GM19239 (cell line): ENCODE results near the gene HOXD12.

Experiments used
- DNase-seq: peaks from one replicate; pipeline ENCODE4 v3.0.0; 2011; ENCODE audit warnings: low spot score; ENCODE audit not compliant: insufficient read length
- FAIRE-seq: peaks from 2 replicates; lab custom pipeline; 2011; peaks lifted over from hg19 to GRCh38; lab: Jason Lieb, UNC

HOXD12 gene

GRCh38 chr2:176104316-176105077 lies 4.9 kb downstream of the HOXD12 start:
- FAIRE-seq (no peak), DNase-seq (no peak)

DNA sequence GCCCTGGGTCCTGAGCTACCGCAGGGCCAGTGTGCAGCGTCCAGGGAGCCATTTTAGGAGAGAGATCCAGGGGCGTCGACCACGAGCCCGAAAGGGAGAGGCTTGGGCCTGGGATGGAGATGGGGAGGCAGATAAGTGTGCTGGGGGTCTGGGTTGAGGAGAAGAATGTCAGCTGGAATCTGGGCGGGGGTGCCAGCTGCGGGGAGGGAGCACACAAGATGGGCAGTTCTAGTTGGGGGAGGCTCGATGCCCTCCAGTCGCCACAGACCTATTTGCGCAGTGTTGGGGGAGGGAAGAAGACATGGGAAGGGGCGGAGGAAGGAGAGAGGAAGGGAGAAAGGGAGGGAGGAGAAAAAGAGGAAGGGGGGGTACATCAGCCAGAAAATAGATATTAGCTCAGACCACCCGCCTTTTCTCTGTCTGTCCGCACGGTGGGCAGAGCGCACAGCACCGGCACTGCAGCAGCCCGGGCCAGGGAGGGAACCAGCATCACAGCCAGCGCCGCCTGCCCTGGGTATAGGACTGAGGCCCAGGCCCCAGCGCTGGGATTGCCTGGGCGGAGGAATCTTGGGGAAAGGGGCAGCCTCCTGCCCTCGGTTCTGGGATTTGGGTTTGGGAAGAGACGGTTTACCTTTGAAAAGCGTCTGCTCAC lies 5.6 kb downstream of the HOXD12 start:
- FAIRE-seq (no peak), DNase-seq (no peak)

DNA sequence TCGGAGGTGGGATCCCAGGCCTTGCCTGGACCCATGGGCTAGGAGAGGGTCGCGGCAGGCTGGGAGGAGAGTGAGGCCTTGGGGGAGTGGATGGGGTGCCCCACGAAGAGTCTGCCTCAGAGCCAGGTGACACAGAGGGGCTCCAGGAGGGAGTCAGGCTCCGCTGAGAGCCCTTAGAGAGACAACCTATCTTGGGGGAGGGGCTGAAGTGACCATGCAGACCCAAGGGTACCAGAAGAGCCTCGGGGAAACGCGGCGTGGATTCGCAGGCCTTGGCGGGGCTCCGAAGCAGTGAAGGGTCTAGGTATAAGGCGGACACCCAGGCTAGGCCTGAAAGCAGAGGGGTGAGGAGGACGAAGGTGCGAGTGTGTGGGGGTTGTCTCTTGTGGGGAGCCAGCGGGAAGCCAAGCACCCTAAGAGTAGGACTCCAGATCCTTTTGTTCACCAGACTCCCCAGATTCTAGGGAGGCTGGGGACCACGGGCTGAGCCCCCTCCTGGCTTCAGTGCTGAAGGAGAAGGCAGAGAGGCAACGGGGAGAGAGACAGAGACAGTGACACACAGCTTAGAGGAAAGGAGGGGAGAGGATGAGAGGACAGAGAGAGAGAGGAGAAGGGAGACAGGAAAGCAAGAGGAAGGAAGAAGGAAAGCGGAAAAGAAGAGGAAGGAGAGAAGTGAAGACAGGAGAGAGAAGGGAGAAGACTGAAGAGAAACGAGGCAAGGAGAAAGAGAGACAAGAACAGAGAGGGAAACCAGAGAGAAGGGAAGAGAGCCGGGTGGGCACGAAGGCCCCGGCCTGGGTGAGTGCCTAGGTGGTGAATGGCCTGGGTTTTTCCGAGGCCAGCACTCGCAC lies 6.4 kb downstream of the HOXD12 start:
- FAIRE-seq = no peak
- no peak for DNase-seq

DNA sequence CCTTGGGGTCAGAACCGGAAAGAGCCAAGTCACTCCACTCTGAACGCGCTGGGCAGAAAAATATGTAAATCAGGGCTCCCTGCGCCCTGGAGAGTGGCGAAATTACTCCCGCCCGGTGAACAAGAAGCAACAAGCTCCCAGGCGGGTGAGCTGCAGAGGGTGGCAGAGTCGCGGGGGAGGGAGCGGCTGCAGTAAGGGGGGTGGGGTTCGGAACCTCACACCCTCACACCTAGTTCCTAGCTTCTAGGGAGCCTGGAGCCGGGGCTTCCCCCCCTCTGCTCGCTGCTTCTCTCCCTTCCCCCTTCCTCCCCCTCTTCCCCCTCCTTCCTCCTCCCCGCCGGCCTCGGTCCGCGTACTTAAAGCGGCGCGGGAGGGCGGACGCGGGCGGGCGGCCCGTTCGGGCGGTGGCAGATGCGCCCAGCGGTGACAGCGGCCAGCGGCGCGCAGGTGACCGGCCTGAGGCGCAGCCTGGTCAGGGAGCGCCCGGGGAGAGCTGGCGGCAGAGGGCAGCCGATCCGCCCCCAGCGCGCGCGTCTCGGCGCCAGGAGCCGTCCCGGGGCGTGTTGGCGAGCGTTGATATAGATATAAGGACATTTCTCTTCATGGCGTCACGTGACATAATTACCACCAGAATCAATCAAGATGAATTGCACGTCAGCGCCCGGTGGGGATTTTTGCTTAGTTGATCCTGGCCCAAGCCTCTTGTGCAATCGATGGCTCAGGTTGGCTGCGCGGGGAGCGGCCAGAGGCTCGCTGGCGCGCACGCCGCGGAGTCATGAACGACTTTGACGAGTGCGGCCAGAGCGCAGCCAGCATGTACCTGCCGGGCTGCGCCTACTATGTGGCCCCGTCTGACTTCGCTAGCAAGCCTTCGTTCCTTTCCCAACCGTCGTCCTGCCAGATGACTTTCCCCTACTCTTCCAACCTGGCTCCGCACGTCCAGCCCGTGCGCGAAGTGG lies 7.3 kb downstream of the HOXD12 start, which contains the start of gene HOXD11:
Gene HOXD11, plus strand, starts transcription at position 700 of the 959 bp plus-strand sequence. Its CDS starts 76 bp downstream, at position 776.
- no peak for DNase-seq
- FAIRE-seq = no peak

DNA sequence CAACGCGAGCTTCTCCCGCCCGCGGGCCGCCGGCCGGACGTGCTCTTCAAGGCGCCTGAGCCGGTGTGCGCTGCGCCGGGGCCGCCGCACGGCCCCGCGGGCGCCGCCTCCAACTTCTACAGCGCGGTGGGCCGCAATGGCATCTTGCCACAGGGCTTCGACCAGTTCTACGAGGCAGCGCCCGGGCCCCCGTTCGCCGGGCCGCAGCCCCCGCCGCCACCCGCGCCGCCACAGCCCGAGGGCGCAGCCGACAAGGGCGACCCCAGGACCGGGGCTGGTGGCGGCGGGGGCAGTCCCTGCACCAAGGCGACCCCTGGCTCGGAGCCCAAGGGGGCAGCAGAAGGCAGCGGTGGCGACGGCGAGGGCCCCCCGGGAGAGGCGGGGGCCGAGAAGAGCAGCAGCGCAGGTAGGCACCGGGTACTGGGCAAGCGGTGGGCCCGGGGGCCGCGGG lies 8.2 kb downstream of the HOXD12 start:
- FAIRE-seq (no peak), DNase-seq (no peak)

DNA sequence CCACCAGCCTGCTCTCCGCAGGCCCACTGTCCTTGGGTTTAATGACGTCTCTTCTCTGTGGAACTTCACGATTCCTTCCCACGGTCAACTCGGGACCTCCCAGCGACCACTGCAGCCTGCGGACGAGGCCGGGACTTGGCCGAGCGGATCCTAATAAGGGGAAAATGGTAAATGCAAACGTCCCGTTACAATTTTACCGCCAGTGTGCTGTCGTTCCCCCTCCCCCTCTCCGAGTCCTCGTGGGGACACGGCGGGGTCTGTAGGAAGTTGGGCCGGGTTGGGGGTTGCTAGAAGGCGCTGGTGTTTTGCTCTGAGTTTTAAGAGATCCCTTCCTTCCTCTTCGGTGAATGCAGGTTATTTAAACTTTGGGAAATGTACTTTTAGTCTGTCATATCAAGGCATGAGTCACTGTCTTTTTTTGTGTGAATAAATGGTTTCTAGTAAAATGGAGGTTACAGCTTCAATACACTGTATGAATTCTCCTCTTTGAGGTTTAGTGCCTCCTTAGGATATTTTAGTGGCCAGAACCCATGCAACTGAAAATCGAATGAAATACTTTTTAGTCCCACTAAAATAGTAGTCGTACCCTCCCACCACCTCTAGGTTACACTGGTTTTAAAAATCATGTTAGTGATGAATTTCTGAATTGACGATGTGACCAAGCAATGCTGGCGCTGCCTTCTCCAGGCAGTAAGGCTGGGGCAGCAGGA lies 9.8 kb downstream of the HOXD12 start:
- FAIRE-seq = no peak

DNA sequence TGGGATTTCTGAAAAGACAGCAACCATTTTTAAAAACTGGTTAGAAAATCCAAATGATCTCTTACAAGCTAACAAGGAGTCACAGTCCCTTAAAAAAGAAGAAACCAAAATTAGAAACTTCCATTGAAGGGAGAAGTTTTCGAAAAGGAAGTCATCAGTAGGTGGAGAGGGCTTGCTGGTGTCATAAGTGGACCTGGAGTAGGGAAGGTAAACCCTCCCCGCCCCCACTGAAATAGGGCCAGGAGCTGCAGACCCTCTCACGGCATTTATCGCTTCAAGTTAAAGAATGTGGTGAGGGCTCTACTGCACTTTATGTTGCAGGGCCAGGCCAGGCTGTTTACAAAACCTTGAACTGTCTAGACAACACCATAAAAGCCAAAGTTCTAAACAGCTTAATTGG lies 10.4 kb downstream of the HOXD12 start:
- DNase-seq (no peak), FAIRE-seq (no peak)

More for the DNA sequence above, 9.8 kb downstream of the HOXD12 start:
- DNase-seq = no peak

GRCh38 chr2:176110415-176111308 lies 11.1 kb downstream of the HOXD12 start:
- DNase-seq (no peak), FAIRE-seq (no peak)

DNA sequence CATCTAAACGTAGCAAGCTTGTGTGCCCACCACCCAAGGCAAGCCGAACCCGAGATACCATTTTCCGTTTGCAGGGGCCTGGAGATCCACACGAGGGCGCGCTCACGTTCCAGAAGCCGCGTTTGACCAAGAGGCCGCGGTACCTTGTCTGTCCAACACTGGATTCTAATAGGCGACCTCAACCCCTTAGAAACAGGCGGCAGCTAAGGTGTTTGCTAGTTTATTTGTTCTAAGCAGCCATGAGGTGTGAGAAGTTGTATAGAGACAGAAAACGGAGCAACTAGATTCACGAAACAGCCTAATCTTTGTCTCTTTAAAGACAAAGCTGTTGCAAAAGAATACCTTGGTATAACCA lies 11.7 kb downstream of the HOXD12 start:
- DNase-seq = no peak
- FAIRE-seq = no peak

DNA sequence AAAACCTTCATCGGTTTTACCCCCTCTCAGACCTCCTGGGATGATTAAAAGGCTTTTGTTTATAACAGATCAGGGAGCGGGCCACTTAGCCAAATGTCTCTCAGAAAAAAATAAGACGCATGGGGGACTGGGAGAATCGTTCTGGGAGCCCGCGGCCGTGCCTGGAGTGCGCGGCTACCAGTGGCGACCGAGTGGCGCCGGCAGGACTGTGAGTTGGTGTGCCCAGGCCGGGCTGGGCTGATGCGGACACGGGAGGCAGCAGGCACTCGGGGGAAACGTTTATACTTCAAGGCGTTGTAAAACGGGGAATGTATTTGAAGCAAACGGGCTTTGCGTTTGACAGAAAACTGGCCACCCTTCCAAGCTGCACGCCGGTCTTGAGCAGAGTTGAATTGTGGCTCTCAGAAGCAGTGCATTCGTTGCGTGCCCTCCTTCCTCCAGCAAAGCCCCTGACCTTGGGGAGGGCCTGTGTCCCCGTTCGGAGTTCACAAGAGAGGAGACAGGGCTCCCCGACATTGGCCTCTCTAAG lies 12.3 kb downstream of the HOXD12 start:
- DNase-seq (no peak), FAIRE-seq (no peak)

DNA sequence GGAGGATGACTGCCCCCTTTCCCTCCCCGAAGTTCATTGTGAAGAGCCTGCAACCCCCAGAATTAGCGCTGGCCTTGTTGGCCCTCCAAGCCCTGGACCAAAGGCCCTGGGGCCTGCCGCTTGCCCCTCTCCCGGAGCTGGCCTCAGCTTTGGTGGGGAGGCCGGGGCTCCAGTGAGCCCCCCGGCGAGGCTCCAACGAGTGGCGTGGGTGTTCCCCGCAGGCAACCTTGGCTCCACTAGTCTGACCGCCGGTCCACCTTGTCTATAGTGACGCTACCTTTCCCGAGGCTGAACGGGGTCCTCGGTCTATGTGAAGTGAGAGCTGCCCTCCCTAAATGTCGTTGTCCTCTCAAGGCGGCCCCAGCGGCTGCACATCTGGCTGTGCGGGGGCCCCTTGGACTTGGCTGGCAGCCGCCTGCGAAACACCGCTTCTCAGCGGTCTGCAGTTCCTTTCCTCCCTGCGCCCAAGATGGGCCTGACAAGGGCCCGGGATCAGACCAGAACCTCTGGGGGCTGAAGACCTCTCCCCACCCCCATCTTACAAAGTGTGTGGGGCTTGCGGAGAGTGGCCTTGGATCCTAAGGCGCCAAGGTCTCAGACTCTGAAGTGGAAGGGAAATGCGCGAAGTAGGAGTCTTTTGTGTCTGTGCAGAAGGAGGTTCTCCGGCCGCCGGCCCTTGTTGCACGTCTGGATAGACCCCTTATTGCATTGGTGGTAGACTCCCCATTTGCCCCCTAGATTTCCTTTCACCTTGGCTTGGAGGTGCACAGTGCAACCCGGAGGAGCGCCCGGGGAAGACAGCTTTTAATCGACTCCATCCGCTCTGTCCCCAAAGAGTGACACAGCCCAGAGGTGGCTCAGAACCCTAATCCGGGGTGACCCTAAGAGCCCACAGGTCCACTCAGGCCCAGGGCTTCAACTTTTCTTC lies 13.0 kb downstream of the HOXD12 start:
- DNase-seq = no peak
- no peak for FAIRE-seq

DNA sequence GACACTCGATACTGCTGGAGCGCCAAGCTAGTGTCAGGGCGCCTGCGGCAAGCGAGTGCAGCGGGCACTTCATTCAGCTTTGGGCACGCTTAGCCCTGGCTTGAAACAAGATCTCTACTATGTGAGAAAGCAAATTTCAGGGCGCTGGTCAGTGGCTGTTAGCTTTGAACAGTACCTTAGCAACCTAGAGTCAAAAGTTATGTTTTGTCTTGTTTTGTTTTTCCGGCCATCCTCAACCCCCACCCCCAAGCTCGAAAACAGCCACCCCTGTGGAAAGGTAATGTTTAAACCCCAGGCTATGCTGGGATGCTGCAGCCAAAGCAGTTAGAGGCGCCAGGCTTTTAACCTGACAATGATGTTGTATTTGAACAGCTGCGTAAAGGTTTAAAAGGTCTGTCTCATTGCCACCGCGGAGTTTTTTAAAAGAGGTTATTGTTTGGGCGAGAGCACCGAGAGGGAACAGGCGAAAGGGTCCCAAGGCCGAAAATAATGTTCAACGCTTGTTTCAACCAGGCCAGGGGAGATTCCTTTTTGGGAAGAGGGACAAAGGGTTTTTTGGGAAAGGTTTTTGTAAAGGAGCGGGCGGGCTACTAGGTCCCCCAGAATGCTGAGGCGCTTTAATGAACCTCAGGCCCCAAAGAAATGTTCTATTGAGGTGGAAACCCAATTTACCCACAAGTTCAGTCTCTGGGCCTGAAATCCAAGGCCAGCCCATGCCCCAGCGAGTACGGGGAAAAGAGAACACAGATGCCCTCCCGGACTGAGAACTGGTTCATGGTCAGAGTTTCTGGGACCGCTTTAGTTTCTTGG lies 14.7 kb downstream of the HOXD12 start:
- DNase-seq = no peak
- no peak for FAIRE-seq

- FAIRE-seq (no peak), DNase-seq (no peak)
Observed at GRCh38 chr2:176114930-176115625, 15.5 kb downstream of the HOXD12 start.

DNA sequence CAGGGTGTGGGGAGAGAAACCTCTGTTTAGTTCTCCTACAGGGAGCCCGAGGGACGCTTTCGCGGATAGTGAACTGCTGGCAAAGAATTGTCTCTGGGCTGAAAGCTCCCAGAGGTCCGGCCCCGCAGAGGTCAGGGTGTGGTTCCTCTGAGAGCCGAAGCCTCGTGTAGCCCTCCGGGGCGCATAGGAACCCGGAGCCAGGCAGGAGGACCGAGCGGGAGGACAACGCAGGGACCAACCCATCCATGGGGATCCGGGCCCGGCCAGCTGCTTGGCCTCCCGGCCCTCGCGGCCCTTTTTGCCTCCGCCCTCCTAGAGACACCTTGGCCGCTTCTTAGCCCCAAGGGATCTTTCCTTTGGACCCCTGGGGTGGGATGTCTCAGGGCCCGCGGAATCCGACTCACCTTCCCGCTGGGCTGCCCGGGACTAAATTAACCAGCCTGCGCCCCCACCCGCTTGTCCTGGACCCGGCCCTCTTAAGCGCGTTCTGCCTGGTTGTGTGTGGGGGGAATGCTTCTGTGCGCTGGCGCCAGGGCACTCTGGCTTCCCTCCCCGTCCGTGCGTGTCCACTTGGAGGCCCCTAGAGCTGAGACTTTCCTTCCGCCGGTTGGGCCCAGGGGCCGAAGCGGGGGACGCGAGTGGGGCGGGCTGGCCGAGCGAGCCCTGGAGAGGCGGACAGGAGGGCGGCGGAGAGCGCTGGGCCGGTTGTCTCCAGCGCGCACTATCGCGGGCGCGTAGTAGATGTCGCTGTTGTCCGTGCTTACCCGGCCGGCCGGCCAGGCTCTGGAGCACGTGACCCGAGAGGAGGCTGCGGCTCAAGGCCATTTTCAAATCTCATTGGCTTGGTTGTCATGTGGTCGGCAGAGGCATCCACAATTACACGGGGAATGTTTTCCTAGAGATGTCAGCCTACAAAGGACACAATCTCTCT lies 16.6 kb downstream of the HOXD12 start, which contains the start of gene HOXD10:
Gene HOXD10, plus strand, starts transcription at position 896 of the 931 bp plus-strand sequence. CDS start 56 bp downstream, outside the sequence.
- FAIRE-seq = no peak
- no peak for DNase-seq
